Stimulated activated CD4-positive, alpha-beta T cell treated with anti-CD3 and anti-CD28 coated beads, TNF-alpha, amount 100 ng/mL, for 48 hours (primary cell): ENCODE data around the gene DAB2.
"Not testable (repeated sequence)": the region's sequence is repeated elsewhere in the genome, so short reads cannot be mapped to it uniquely, and the experiment has no call there.

Experiments
- DNase-seq, 3 donors: peaks; one replicate each; pipeline ENCODE4 v3.0.0-alpha.2; 2020; ENCODE audit warnings: low read depth in 3 of 3

Gene DAB2

GRCh38 chr5:39420482-39421145, 4.2 kb downstream of the DAB2 start:
- DNase-seq: no peak

GRCh38 chr5:39419796-39420195, 5.0 kb downstream of the DAB2 start:
- DNase-seq: no peak

GRCh38 chr5:39417979-39418378, 6.8 kb downstream of the DAB2 start:
- DNase-seq: no peak

- no peak for DNase-seq
These were observed 9.6 kb downstream of the DAB2 start for GRCh38 chr5:39415201-39415600.

GRCh38 chr5:39414426-39414825, 10.4 kb downstream of the DAB2 start:
- no peak for DNase-seq

GRCh38 chr5:39413771-39414170, 11.0 kb downstream of the DAB2 start:
- no peak for DNase-seq

- no peak for DNase-seq
These were observed 11.9 kb downstream of the DAB2 start for GRCh38 chr5:39412721-39413394.

GRCh38 chr5:39411985-39412384, 12.8 kb downstream of the DAB2 start:
- no peak for DNase-seq

- no peak for DNase-seq
These were observed 13.7 kb downstream of the DAB2 start for GRCh38 chr5:39411061-39411460.

- DNase-seq: no peak
These were observed 15.7 kb downstream of the DAB2 start for GRCh38 chr5:39409033-39409432.

GRCh38 chr5:39405083-39405843, 19.5 kb downstream of the DAB2 start:
- no peak for DNase-seq

- not testable (repeated sequence) for DNase-seq
These were observed 21.0 kb downstream of the DAB2 start for GRCh38 chr5:39403761-39404160.

GRCh38 chr5:39402140-39402539, 22.6 kb downstream of the DAB2 start:
- not testable (repeated sequence) for DNase-seq

GRCh38 chr5:39400713-39401578, 23.8 kb downstream of the DAB2 start:
- DNase-seq: no peak

GRCh38 chr5:39399135-39400036, 25.4 kb downstream of the DAB2 start:
- no peak for DNase-seq

- no peak for DNase-seq
These were observed 27.9 kb downstream of the DAB2 start for GRCh38 chr5:39396843-39397242.

- no peak for DNase-seq
These were observed 29.3 kb downstream of the DAB2 start for GRCh38 chr5:39395521-39395920.

- DNase-seq: no peak
These were observed 29.8 kb downstream of the DAB2 start for GRCh38 chr5:39394946-39395345.

GRCh38 chr5:39390945-39391344, 33.8 kb downstream of the DAB2 start:
- no peak for DNase-seq

GRCh38 chr5:39387293-39387692, 37.5 kb downstream of the DAB2 start:
- DNase-seq: no peak

- DNase-seq: no peak
These were observed 40.5 kb downstream of the DAB2 start for GRCh38 chr5:39384271-39384670.
